ENCODE data around the gene IL1RAPL2. TPM values are rescaled to one million over a fixed set of nuclear protein-coding genes. Genes with fewer than 3 reads are reported as not detected.

The IL1RAPL2 gene
- total RNA-seq, 1 donor from 2014 or later = 0.58 TPM

GRCh38 chrX:104679175-104679574, 113.2 kb downstream of the IL1RAPL2 start:
- no peak for TF ChIP-seq CTCF (conservative IDR thresholded peaks at IDR 0.05)
- Mint-ChIP-seq H3K27ac (ENCODE audit: unreplicated experiment) (no peak overlapping the region), H3K27me3 (ENCODE audit: low read depth) (no peaks in the 10 kb centered on the region), H3K9me3 (peaks cover 5% of the 10 kb centered on the region), H3K4me1 (no peaks in the 10 kb centered on the region), H3K36me3 (ENCODE audit: low read depth) (no peaks in the 10 kb centered on the region), H3K4me3 (no peak overlapping the region)
- no peak for DNase-seq (ENCODE audit: low read depth, low spot score)

- Mint-ChIP-seq H3K4me3 (no peak overlapping the region), H3K27ac (ENCODE audit: unreplicated experiment) (no peak overlapping the region), H3K9me3 (peaks cover 12% of the 10 kb centered on the region), H3K4me1 (no peaks in the 10 kb centered on the region), H3K27me3 (ENCODE audit: low read depth) (no peaks in the 10 kb centered on the region), H3K36me3 (ENCODE audit: low read depth) (no peaks in the 10 kb centered on the region)
- TF ChIP-seq CTCF (conservative IDR thresholded peaks at IDR 0.05) = no peak
- DNase-seq (ENCODE audit: low read depth, low spot score) = no peak
These were observed 115.2 kb downstream of the IL1RAPL2 start for GRCh38 chrX:104681214-104681613.

GRCh38 chrX:104684077-104684476, 118.1 kb downstream of the IL1RAPL2 start:
- no peak for TF ChIP-seq CTCF (conservative IDR thresholded peaks at IDR 0.05)
- no peaks in the 10 kb centered on the region for H3K27me3 Mint-ChIP-seq (ENCODE audit: low read depth)
- DNase-seq (ENCODE audit: low read depth, low spot score) = no peak
- H3K36me3 Mint-ChIP-seq (ENCODE audit: low read depth) = no peaks in the 10 kb centered on the region
- peaks cover under 1% of the 10 kb centered on the region for H3K4me1 Mint-ChIP-seq
- H3K4me3 Mint-ChIP-seq = no peak overlapping the region
- H3K27ac Mint-ChIP-seq (ENCODE audit: unreplicated experiment) = no peak overlapping the region
- peaks cover 10% of the 10 kb centered on the region for H3K9me3 Mint-ChIP-seq

GRCh38 chrX:104695593-104695992, 129.6 kb downstream of the IL1RAPL2 start:
- H3K36me3 Mint-ChIP-seq (ENCODE audit: low read depth) = no peaks in the 10 kb centered on the region
- no peak for TF ChIP-seq CTCF (conservative IDR thresholded peaks at IDR 0.05)
- no peaks in the 10 kb centered on the region for H3K27me3 Mint-ChIP-seq (ENCODE audit: low read depth)
- H3K4me3 Mint-ChIP-seq = no peak overlapping the region
- peaks cover 2% of the 10 kb centered on the region for H3K9me3 Mint-ChIP-seq
- H3K4me1 Mint-ChIP-seq = no peaks in the 10 kb centered on the region
- no peak overlapping the region for H3K27ac Mint-ChIP-seq (ENCODE audit: unreplicated experiment)
- DNase-seq (ENCODE audit: low read depth, low spot score) = no peak

- no peaks in the 10 kb centered on the region for H3K27me3 Mint-ChIP-seq (ENCODE audit: low read depth)
- no peaks in the 10 kb centered on the region for H3K4me1 Mint-ChIP-seq
These were observed 130.7 kb downstream of the IL1RAPL2 start for GRCh38 chrX:104696667-104697066.

More at GRCh38 chrX:104696667-104697066, 130.7 kb downstream of the IL1RAPL2 start:
- DNase-seq (ENCODE audit: low read depth, low spot score) = no peak
- Mint-ChIP-seq H3K9me3 (peaks cover 2% of the 10 kb centered on the region), H3K27ac (ENCODE audit: unreplicated experiment) (no peak overlapping the region), H3K36me3 (ENCODE audit: low read depth) (no peaks in the 10 kb centered on the region), H3K4me3 (no peak overlapping the region)
- TF ChIP-seq CTCF (conservative IDR thresholded peaks at IDR 0.05) = no peak
